NCI-H146 (cell line): ENCODE results near the gene ASCL2.

Source experiments
- DNase-seq: peaks from one replicate; lab custom pipeline; 2025; lab: John Stamatoyannopoulos, UW

ASCL2 gene

GRCh38 chr11:2272228-2272945 lies 2.0 kb upstream of the ASCL2 start:
- DNase-seq = no peak

- DNase-seq = peak; percentile 74
Measured at GRCh38 chr11:2271327-2272227, 1.2 kb upstream of the ASCL2 start.

GRCh38 chr11:2271077-2271326 lies 614 bp upstream of the ASCL2 start:
- DNase-seq = no peak

- peak; percentile 76 for DNase-seq
Measured at GRCh38 chr11:2269601-2270321, 627 bp downstream of the ASCL2 start.

- DNase-seq = peak; percentile 57
Measured at GRCh38 chr11:2268729-2269600, 1.4 kb downstream of the ASCL2 start.

GRCh38 chr11:2267851-2268728 lies 2.3 kb downstream of the ASCL2 start:
- DNase-seq = no peak

- no peak for DNase-seq
Measured at GRCh38 chr11:2267306-2267850, 3.0 kb downstream of the ASCL2 start.

- no peak for DNase-seq
Measured at GRCh38 chr11:2266586-2267305, 3.6 kb downstream of the ASCL2 start.

- DNase-seq = no peak
Measured at GRCh38 chr11:2265854-2266585, 4.4 kb downstream of the ASCL2 start.

- DNase-seq = no peak
Measured at GRCh38 chr11:2265396-2265795, 5.0 kb downstream of the ASCL2 start.

- DNase-seq = no peak
Measured at GRCh38 chr11:2264366-2265053, 5.9 kb downstream of the ASCL2 start.

DNA sequence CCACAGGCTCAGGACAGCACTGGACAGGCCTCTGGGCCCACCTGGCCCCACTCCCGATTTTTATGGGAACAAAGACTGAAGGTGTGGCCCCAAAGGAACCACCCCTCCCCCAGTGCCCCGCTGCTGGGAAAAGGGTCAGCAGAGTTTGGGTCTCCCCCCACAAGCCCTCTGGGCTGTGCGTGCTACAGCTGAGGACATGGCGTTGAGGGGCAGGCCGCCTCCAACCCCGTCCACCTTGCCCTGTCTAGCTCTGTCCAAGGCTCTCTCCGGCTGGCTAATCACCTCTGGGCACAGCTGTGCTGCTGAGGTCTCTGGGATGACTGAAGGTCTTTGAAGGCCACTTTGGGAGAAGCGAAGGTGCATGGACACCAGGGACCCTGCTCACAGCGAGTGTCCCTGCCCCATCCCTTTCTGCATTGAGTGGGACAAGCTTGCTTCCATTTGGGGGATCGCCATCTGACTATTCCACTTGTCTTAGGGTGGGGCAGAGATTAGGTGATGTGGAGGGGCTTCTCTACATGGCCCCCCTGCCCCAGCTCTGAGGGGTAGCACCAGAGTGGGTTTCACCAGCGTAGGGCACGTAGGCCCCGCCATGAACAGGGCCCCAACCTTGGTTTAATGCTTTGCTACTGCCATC lies 6.5 kb downstream of the ASCL2 start:
- DNase-seq = no peak

DNA sequence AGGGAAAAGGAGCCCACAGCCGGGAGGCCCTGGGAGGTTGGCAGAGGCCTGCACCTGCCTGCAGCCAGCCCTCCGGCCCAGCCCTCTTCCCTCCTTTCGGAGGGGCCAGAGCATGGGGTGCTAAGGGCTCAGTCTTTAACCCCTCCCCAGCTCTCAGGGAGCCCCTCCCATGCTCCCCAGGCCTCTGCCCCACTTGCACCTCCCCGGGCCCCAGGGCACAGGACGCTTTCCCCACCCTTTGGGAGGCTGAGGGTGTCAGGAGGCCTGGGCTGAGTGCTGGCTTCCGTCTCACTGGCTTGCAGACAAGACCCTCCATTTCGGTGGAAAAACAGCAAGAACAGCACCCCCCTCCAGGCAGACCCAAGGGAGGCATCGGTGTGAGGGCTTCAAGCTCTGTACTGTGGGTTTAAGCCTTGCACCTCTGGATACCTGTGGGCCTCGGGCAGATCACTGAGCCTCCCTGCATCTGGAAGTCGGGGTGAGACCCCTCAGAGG lies 7.3 kb downstream of the ASCL2 start:
- no peak for DNase-seq

- DNase-seq = no peak
Measured at GRCh38 chr11:2262301-2263070, 7.9 kb downstream of the ASCL2 start.

- no peak for DNase-seq
Measured at GRCh38 chr11:2261436-2262230, 8.8 kb downstream of the ASCL2 start.
